IMR-90 (cell line): ENCODE measurements around the gene CARD8. TPM values are rescaled to one million over a fixed set of nuclear protein-coding genes. Genes with fewer than 3 reads are reported as not detected.

ENCODE experiments used
- ATAC-seq: fragments of 200-7000 bp; cut with Tn5 transposase; 2 replicates; pipeline ENCODE4 v1.9.1; 2020; ENCODE audit warnings: low read depth, mild to moderate bottlenecking, moderate library complexity
- BruUV-seq: library from RNA; stranded (reverse); fragments of 400-500 nt; replicated peaks from 2 replicates; lab custom pipeline; 2021; lab: Mats Ljungman, UMichigan
- CTCF ChIA-PET: fragments of 300-600 bp; formaldehyde crosslinking; extraction: SDS; loops from one replicate; lab custom pipeline; 2021; ENCODE audit warnings: antibody characterized with exemption; lab: Yijun Ruan, JAX
- POLR2A ChIA-PET: fragments of 300-600 bp; sonication (Branson Sonifier 250); formaldehyde crosslinking; loops from one replicate; lab custom pipeline; 2022; ENCODE audit warnings: antibody characterized with exemption; ENCODE audit not compliant: unreplicated experiment; lab: Charles Lee
- DNase-seq: peaks from one replicate; pipeline ENCODE4 v3.0.0; 2013
- H2AFZ ChIP-seq: replicated peaks from 2 replicates; pipeline ENCODE3; 2013; ENCODE audit warnings: low read length, mild to moderate bottlenecking; ENCODE audit not compliant: poor library complexity
- H2AK5ac ChIP-seq: 2 replicates; pipeline ENCODE4 v1.6.1; 2013; ENCODE audit warnings: low read depth, low read length, inconsistent platforms
- H2AK9ac ChIP-seq: replicated peaks from 2 replicates; pipeline ENCODE3; 2013; ENCODE audit warnings: mild to moderate bottlenecking, low read depth, low read length, moderate library complexity; ENCODE audit not compliant: poor library complexity
- H2BK120ac ChIP-seq: 2 replicates; pipeline ENCODE4 v1.6.1; 2013; ENCODE audit warnings: low read depth, low read length, inconsistent platforms
- H2BK15ac ChIP-seq: 3 replicates; pipeline ENCODE4 v1.6.1; 2013; ENCODE audit warnings: low read depth, low read length, inconsistent platforms
- H2BK20ac ChIP-seq: 2 replicates; pipeline ENCODE4 v1.6.1; 2013; ENCODE audit warnings: low read depth, mild to moderate bottlenecking, inconsistent platforms, low read length, moderate library complexity
- H2BK5ac ChIP-seq: 2 replicates; pipeline ENCODE4 v1.6.1; 2013; ENCODE audit warnings: mild to moderate bottlenecking, low read depth, low read length, inconsistent platforms; ENCODE audit not compliant: poor library complexity, severe bottlenecking
- H3K14ac ChIP-seq: replicated peaks from 2 replicates; pipeline ENCODE4 v1.6.1; 2013; ENCODE audit warnings: low read depth, low read length, inconsistent platforms
- H3K18ac ChIP-seq: 2 replicates; pipeline ENCODE4 v1.6.1; 2013; ENCODE audit warnings: low read depth, low read length, control low read depth
- H3K23ac ChIP-seq: 2 replicates; pipeline ENCODE4 v1.6.1; 2013; ENCODE audit warnings: low read depth, low read length, inconsistent platforms
- H3K27ac ChIP-seq: 2 replicates; pipeline ENCODE4 v1.5.1; 2013; ENCODE audit warnings: mild to moderate bottlenecking, control low read depth, low read length; ENCODE audit not compliant: insufficient read depth
- H3K27me3 ChIP-seq: 2 replicates; pipeline ENCODE4 v1.6.1; 2013; ENCODE audit warnings: low read length; ENCODE audit not compliant: control insufficient read depth, insufficient read depth
- H3K36me3 ChIP-seq: 2 replicates; pipeline ENCODE4 v1.6.1; 2013; ENCODE audit warnings: low read length, mixed read lengths; ENCODE audit not compliant: control insufficient read depth, insufficient read depth
- H3K4ac ChIP-seq: 2 replicates; pipeline ENCODE4 v1.6.1; 2013; ENCODE audit warnings: low read depth, low read length, inconsistent platforms
- H3K4me1 ChIP-seq: 2 replicates; pipeline ENCODE4 v1.6.1; 2013; ENCODE audit warnings: low read length, mixed read lengths; ENCODE audit not compliant: control insufficient read depth, insufficient read depth
- H3K4me2 ChIP-seq: 2 replicates; pipeline ENCODE4 v1.6.1; 2013; ENCODE audit warnings: low read depth, mild to moderate bottlenecking, control low read depth, low read length, moderate library complexity
- H3K4me3 ChIP-seq: 2 replicates; pipeline ENCODE4 v1.5.1; 2013; ENCODE audit warnings: low read depth, mild to moderate bottlenecking, control low read depth, low read length, moderate library complexity; ENCODE audit not compliant: insufficient read depth
- H3K56ac ChIP-seq: 2 replicates; pipeline ENCODE4 v1.6.1; 2013; ENCODE audit warnings: low read length, inconsistent platforms; ENCODE audit not compliant: insufficient read depth; ENCODE audit errors: extremely low read depth
- H3K79me1 ChIP-seq, 2 experiments: 2 replicates each; pipeline ENCODE4 v1.6.1; 2013; ENCODE audit warnings: low read length in 2 of 2, inconsistent platforms in 1 of 2, low read depth in 1 of 2
- H3K9ac ChIP-seq: 2 replicates; pipeline ENCODE4 v1.6.1; 2013; ENCODE audit warnings: low read depth, low read length, control low read depth
- H3K9me1 ChIP-seq: 2 replicates; pipeline ENCODE4 v1.6.1; 2013; ENCODE audit warnings: low read length, inconsistent platforms; ENCODE audit not compliant: insufficient read depth
- H3K9me3 ChIP-seq: 2 replicates; pipeline ENCODE4 v1.6.1; 2013; ENCODE audit warnings: low read length; ENCODE audit not compliant: control insufficient read depth, insufficient read depth
- H4K20me1 ChIP-seq: 2 replicates; pipeline ENCODE4 v1.6.1; 2013; ENCODE audit warnings: low read length, inconsistent platforms; ENCODE audit not compliant: insufficient read depth
- H4K5ac ChIP-seq: 2 replicates; pipeline ENCODE4 v1.6.1; 2013; ENCODE audit warnings: mild to moderate bottlenecking, low read depth, low read length, control low read depth
- H4K8ac ChIP-seq, 2 experiments: 2 replicates each; pipeline ENCODE4 v1.6.1; 2013; ENCODE audit warnings: low read depth in 2 of 2, low read length in 2 of 2, control low read depth in 1 of 2, inconsistent platforms in 1 of 2
- H4K91ac ChIP-seq: 2 replicates; pipeline ENCODE4 v1.6.1; 2013; ENCODE audit warnings: low read depth, low read length, inconsistent platforms; ENCODE audit not compliant: insufficient read depth
- CEBPB ChIP-seq: IDR thresholded peaks from 2 replicates; pipeline ENCODE4 v1.6.1; 2012; ENCODE audit warnings: low read depth, low read length, improper control_type of control experiment
- MAFK ChIP-seq: IDR thresholded peaks from 2 replicates; pipeline ENCODE4 v1.6.1; 2012; ENCODE audit warnings: low read depth, low read length, improper control_type of control experiment
- NFE2L2 ChIP-seq: fragments of 150-350 bp; IDR thresholded peaks from 2 replicates; pipeline ENCODE4 v1.6.1; 2016; ENCODE audit warnings: low read depth, mild to moderate bottlenecking, low read length
- WGBS, 2 experiments: methylation state at CpG; one replicate each; pipeline versions ENCODE4 v1.1.5 to v1.1.7; 2013; ENCODE audit warnings: missing lambda C conversion rate in 2 of 2; ENCODE audit not compliant: insufficient read length in 1 of 2; ENCODE audit errors: extremely low coverage in 2 of 2; 5-methylcytosine and 5-hydroxymethylcytosine counted together
- dilution Hi-C: fragments of 300-500 bp; cut with HindIII; formaldehyde crosslinking; loops from one replicate; pipeline ENCODE4 v1.14.3; 2018; ENCODE audit warnings: low sequenced_read_pairs; ENCODE audit not compliant: unreplicated experiment
- in situ Hi-C: fragments of 300-500 bp; cut with MboI; formaldehyde crosslinking; loops from 3 replicates; pipeline ENCODE4 v1.14.3; 2019; ENCODE audit warnings: low sequenced_read_pairs, inconsistent platforms, mixed read lengths
- intact Hi-C: fragments of 100-400 bp; cut with micrococcal nuclease; formaldehyde crosslinking; loops from 2 replicates; pipeline ENCODE4 v1.10.0; 2022
- polyA plus RNA-seq, 3 experiments: library from polyadenylated mRNA; depleted of rRNA; stranded (reverse); fragments of >200 nt; gene quantifications; 2 replicates each; pipeline ENCODE4 v1.2.3, GENCODE V29; 2012; ENCODE audit warnings: low replicate concordance in 1 of 3
- total RNA-seq: library from RNA; depleted of rRNA; stranded (reverse); fragments of >200 nt; gene quantifications from 2 replicates; pipeline ENCODE4 v1.2.3, GENCODE V29; 2012

CARD8 gene
- total and polyA plus RNA-seq, 2 of the 4 experiments (the other 2 are of a cell fraction): 11.3 to 15.5 TPM

GRCh38 chr19:48246101-48246500 is 9.6 kb downstream of the CARD8 start:
- dilution Hi-C loops: no loop called here
- H3K36me3 ChIP-seq: peaks cover 11% of the 10 kb centered on the region
- H3K14ac ChIP-seq: no peak overlapping the region
- ATAC-seq (no peak), DNase-seq (no peak)
- H3K4me3 ChIP-seq: no peak overlapping the region
- no peak overlapping the region for H3K4ac ChIP-seq
- H4K20me1 ChIP-seq: no peaks in the 10 kb centered on the region
- no peak overlapping the region for H3K9ac ChIP-seq
- no peak overlapping the region for H4K5ac ChIP-seq
- no peak overlapping the region for H3K56ac ChIP-seq
- no peak overlapping the region for H2BK120ac ChIP-seq
- no peak overlapping the region for H2BK20ac ChIP-seq
- 100% methylated on average over 1 of the region's 5 CpGs; no CpG with 5 or more reads in 1 of the 2 experiments for WGBS, 2 experiments
- H3K23ac ChIP-seq: no peak overlapping the region
- H2BK15ac ChIP-seq: no peak overlapping the region
- H4K91ac ChIP-seq: no peak overlapping the region
- H2AFZ ChIP-seq: no peak overlapping the region
- ChIA-PET CTCF (no interaction called here), POLR2A (no interaction called here)
- no peak overlapping the region for H2AK5ac ChIP-seq
- no peak overlapping the region for H3K18ac ChIP-seq
- BruUV-seq: no TSS peak
- no peaks in the 10 kb centered on the region for H3K9me3 ChIP-seq
- in situ Hi-C loops: no loop called here
- H4K8ac ChIP-seq: no peak overlapping the region
- TF ChIP-seq CEBPB: no peak
- TF ChIP-seq MAFK: no peak
- no peak for TF ChIP-seq NFE2L2
- no peak overlapping the region for H3K27ac ChIP-seq
- no peaks in the 10 kb centered on the region for H3K9me1 ChIP-seq
- no peak overlapping the region for H2AK9ac ChIP-seq
- intact Hi-C loops: no loop called here
- H3K79me1 ChIP-seq: peaks cover 4 to 20% of the 10 kb centered on the region in 2 experiments; a peak in 3 of 4 replicates
- H3K4me2 ChIP-seq: no peak overlapping the region
- H3K27me3 ChIP-seq: no peaks in the 10 kb centered on the region
- peaks cover 2% of the 10 kb centered on the region; the same call in 1 of the 2 replicates for H3K4me1 ChIP-seq
- H2BK5ac ChIP-seq: no peak overlapping the region
